Suprapubic skin (tissue), 4 donors: ENCODE measurements around the gene UBE4B. TPM values are rescaled to one million over a fixed set of nuclear protein-coding genes. Genes with fewer than 3 reads are reported as not detected.
"Not testable (repeated sequence)": the region's sequence is repeated elsewhere in the genome, so short reads cannot be mapped to it uniquely, and the experiment has no call there.

Experiments
- DNase-seq, 2 donors: peaks; one replicate each; pipeline ENCODE4 v3.0.0-alpha.2; 2019; ENCODE audit warnings: low spot score in 2 of 2
- H3K27ac ChIP-seq: fragments of 200-600 bp; sonication (generic); one replicate; pipeline ENCODE4 v1.5.1; 2019
- H3K27me3 ChIP-seq: fragments of 200-600 bp; sonication (generic); one replicate; pipeline ENCODE4 v1.5.1; 2019
- H3K36me3 ChIP-seq: fragments of 200-600 bp; sonication (generic); one replicate; pipeline ENCODE4 v1.5.1; 2019
- H3K4me1 ChIP-seq: fragments of 200-600 bp; sonication (generic); one replicate; pipeline ENCODE4 v1.5.1; 2019
- H3K4me3 ChIP-seq: fragments of 200-600 bp; sonication (generic); one replicate; pipeline ENCODE4 v1.5.1; 2019; ENCODE audit warnings: mild to moderate bottlenecking
- H3K9me3 ChIP-seq: fragments of 200-600 bp; sonication (generic); one replicate; pipeline ENCODE4 v1.5.1; 2019
- CTCF ChIP-seq, 2 donors: fragments of 200-600 bp in 1 of 2; fragments of 450-650 bp in 1 of 2; sonication (generic) in 1 of 2; IDR thresholded peaks; one replicate each; pipeline ENCODE4 v1.5.1; 2016 to 2019; ENCODE audit warnings: antibody characterized with exemption in 2 of 2, mild to moderate bottlenecking in 1 of 2, moderate library complexity in 1 of 2
- EP300 ChIP-seq: sonication (generic); formaldehyde crosslinking; IDR thresholded peaks from one replicate; pipeline ENCODE4 v1.6.1; 2017; ENCODE audit warnings: antibody characterized with exemption
- POLR2A ChIP-seq, 2 donors: fragments of 450-650 bp; IDR thresholded peaks; one replicate each; pipeline ENCODE4 v1.6.1; 2017; ENCODE audit warnings: antibody characterized with exemption in 2 of 2, mild to moderate bottlenecking in 2 of 2, moderate library complexity in 2 of 2
- POLR2AphosphoS5 ChIP-seq, 3 donors: sonication (generic); formaldehyde crosslinking; IDR thresholded peaks; one replicate each; pipeline ENCODE4 v1.6.1; 2017; ENCODE audit warnings: antibody characterized with exemption in 3 of 3
- WGBS: methylation state at CpG from one replicate; pipeline ENCODE4 v1.1.5; 2018; 5-methylcytosine and 5-hydroxymethylcytosine counted together
- total RNA-seq, 4 donors: library from RNA; depleted of rRNA; stranded (reverse); fragments of >200 nt; gene quantifications; one replicate each; pipeline ENCODE4 v1.1.0, GENCODE V29; 2016

The UBE4B gene
- total RNA-seq, 4 donors from 2014 or later = 65.6 to 145 (median 96.5) TPM

- Histone ChIP-seq H3K4me3 (no peak overlapping the region), H3K27ac (no peak overlapping the region), H3K36me3 (no peaks in the 10 kb centered on the region), H3K27me3 (no peaks in the 10 kb centered on the region), H3K4me1 (peaks cover 51% of the 10 kb centered on the region), H3K9me3 (no peaks in the 10 kb centered on the region)
- no peak for DNase-seq
- WGBS = 77% methylated on average over 7 of the region's 7 CpGs
- TF ChIP-seq POLR2A (IDR thresholded peaks at IDR 0.05) (no peak), EP300 (no peak), CTCF (IDR thresholded peaks at IDR 0.05) (no peak), POLR2AphosphoS5 (IDR thresholded peaks at IDR 0.05) (no peak)
Observed at GRCh38 chr1:10065344-10065685, 32.6 kb downstream of the UBE4B start.

GRCh38 chr1:10065760-10066159 lies 33.0 kb downstream of the UBE4B start:
- Histone ChIP-seq H3K4me1 (peaks cover 51% of the 10 kb centered on the region), H3K27me3 (no peaks in the 10 kb centered on the region), H3K27ac (no peak overlapping the region), H3K36me3 (no peaks in the 10 kb centered on the region), H3K9me3 (no peaks in the 10 kb centered on the region), H3K4me3 (no peak overlapping the region)
- no peak for TF ChIP-seq EP300
- no peak for TF ChIP-seq POLR2A (IDR thresholded peaks at IDR 0.05)
- TF ChIP-seq POLR2AphosphoS5 (IDR thresholded peaks at IDR 0.05) = no peak
- TF ChIP-seq CTCF (IDR thresholded peaks at IDR 0.05) = no peak
- 83% methylated on average over 3 of the region's 3 CpGs for WGBS
- DNase-seq = no peak

- peak in 1 of 2 donors; percentile 41 for DNase-seq
- Histone ChIP-seq H3K4me1 (peaks cover 60% of the 10 kb centered on the region), H3K4me3 (no peak overlapping the region), H3K36me3 (no peaks in the 10 kb centered on the region), H3K27me3 (no peaks in the 10 kb centered on the region), H3K9me3 (no peaks in the 10 kb centered on the region), H3K27ac (peak overlapping the region; percentile 62)
- 44% methylated on average over 6 of the region's 6 CpGs for WGBS
- TF ChIP-seq CTCF (IDR thresholded peaks at IDR 0.05) (no peak), POLR2A (IDR thresholded peaks at IDR 0.05) (no peak), EP300 (no peak), POLR2AphosphoS5 (IDR thresholded peaks at IDR 0.05) (no peak)
Observed at GRCh38 chr1:10068605-10069294, 36.0 kb downstream of the UBE4B start.

- Histone ChIP-seq H3K27ac (no peak overlapping the region), H3K27me3 (no peaks in the 10 kb centered on the region), H3K36me3 (no peaks in the 10 kb centered on the region), H3K4me1 (peaks cover 62% of the 10 kb centered on the region), H3K9me3 (no peaks in the 10 kb centered on the region), H3K4me3 (no peak overlapping the region)
- no peak for TF ChIP-seq CTCF (IDR thresholded peaks at IDR 0.05)
- no peak for TF ChIP-seq POLR2AphosphoS5 (IDR thresholded peaks at IDR 0.05)
- no peak for TF ChIP-seq POLR2A (IDR thresholded peaks at IDR 0.05)
- no peak for DNase-seq
- 92% methylated on average over 4 of the region's 4 CpGs for WGBS
Observed at GRCh38 chr1:10070206-10070605, 37.4 kb downstream of the UBE4B start.

- Histone ChIP-seq H3K4me3 (no peak overlapping the region), H3K27me3 (no peaks in the 10 kb centered on the region), H3K4me1 (peaks cover 59% of the 10 kb centered on the region), H3K27ac (peak overlapping the region; percentile 65), H3K9me3 (no peaks in the 10 kb centered on the region), H3K36me3 (no peaks in the 10 kb centered on the region)
- TF ChIP-seq CTCF (IDR thresholded peaks at IDR 0.05) (no peak), POLR2A (IDR thresholded peaks at IDR 0.05) (no peak), POLR2AphosphoS5 (IDR thresholded peaks at IDR 0.05) (no peak), EP300 (no peak)
- no peak for DNase-seq
- WGBS = 60% methylated on average over 6 of the region's 6 CpGs
Observed at GRCh38 chr1:10071640-10072039, 38.9 kb downstream of the UBE4B start.

- peak overlapping the region; percentile 51 for H3K27ac ChIP-seq
- 57% methylated on average over 7 of the region's 7 CpGs for WGBS
- H3K9me3 ChIP-seq = not testable (repeated sequence)
Observed at GRCh38 chr1:10073371-10073770, 40.6 kb downstream of the UBE4B start.

More at GRCh38 chr1:10073371-10073770, 40.6 kb downstream of the UBE4B start:
- H3K4me1 ChIP-seq = peaks cover 47% of the 10 kb centered on the region
- not testable (repeated sequence) for DNase-seq, H3K36me3 ChIP-seq, H3K4me3 ChIP-seq, H3K27me3 ChIP-seq
